ENCODE data around the gene CBFA2T2.

DNA sequence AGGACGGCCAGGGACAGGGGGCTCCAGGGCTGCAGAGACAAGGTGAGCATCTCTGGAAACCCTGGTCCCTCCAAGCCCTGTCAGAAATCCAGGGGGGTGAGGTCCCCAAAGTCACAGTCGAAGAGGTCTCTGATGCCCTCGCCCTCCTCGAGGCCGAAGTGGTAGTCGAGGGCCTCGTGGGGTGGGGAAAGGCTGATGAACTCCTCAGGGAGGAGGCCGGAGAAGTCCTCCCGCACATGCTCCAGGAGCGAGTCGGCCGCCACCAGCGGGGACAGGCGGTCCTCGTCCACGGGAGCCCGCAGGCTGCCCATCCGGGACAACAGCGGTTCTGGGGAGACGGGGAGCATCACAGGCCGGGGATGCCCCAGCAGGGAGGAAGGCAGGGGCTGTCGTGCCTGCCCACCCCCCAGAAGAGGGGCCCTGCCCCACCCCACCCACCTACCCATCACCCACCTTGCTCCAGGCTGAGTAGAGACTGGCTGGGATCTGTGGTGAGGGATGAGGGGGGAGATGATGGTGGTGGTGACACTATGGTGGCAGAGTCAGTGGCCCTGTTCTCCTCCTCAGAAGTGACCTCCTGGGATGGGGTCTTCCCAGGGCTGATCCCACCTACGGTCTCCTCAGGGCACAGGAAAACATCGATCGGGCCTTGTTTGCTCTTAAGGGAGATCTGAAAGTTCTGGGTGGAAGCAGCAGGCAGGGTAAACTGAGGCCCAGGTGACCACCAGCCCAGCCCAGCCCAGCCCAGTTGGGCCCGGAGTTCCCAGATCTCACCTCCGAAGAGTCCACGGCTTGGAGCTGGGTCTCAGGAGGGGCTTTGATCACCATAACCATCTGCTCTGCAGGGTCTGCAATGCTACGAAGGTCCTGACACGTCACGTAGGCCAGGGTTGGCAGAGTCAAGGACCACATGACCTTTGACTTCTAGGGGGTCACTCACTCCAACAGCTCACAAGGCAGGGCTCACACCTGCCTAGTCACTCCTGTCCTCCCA is 187.1 kb downstream of the CBFA2T2 start:
- TF ChIP-seq, protein P1, sequence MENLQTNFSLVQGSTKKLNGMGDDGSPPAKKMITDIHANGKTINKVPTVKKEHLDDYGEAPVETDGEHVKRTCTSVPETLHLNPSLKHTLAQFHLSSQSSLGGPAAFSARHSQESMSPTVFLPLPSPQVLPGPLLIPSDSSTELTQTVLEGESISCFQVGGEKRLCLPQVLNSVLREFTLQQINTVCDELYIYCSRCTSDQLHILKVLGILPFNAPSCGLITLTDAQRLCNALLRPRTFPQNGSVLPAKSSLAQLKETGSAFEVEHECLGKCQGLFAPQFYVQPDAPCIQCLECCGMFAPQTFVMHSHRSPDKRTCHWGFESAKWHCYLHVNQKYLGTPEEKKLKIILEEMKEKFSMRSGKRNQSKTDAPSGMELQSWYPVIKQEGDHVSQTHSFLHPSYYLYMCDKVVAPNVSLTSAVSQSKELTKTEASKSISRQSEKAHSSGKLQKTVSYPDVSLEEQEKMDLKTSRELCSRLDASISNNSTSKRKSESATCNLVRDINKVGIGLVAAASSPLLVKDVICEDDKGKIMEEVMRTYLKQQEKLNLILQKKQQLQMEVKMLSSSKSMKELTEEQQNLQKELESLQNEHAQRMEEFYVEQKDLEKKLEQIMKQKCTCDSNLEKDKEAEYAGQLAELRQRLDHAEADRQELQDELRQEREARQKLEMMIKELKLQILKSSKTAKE (IDR thresholded peaks at IDR 0.05; ENCODE audit: low read depth, poor library complexity, severe bottlenecking) = no peak
- no peak for TF ChIP-seq CHD2 (IDR thresholded peaks at IDR 0.05; ENCODE audit: borderline replicate concordance, low read depth, low read length)
- no peak; the same call in 1 of the 2 replicates for TF ChIP-seq POLR2A (IDR thresholded peaks at IDR 0.05; ENCODE audit: low read depth, low read length)
